NOMO-1 treated with DMSO at 0.1 percent for 48 hours (cell line): ENCODE data around the gene FOXP1.

Source experiments
- DNase-seq: peaks from one replicate; lab custom pipeline; 2025; ENCODE audit not compliant: unreplicated experiment; lab: John Stamatoyannopoulos, UW

The FOXP1 gene

DNA sequence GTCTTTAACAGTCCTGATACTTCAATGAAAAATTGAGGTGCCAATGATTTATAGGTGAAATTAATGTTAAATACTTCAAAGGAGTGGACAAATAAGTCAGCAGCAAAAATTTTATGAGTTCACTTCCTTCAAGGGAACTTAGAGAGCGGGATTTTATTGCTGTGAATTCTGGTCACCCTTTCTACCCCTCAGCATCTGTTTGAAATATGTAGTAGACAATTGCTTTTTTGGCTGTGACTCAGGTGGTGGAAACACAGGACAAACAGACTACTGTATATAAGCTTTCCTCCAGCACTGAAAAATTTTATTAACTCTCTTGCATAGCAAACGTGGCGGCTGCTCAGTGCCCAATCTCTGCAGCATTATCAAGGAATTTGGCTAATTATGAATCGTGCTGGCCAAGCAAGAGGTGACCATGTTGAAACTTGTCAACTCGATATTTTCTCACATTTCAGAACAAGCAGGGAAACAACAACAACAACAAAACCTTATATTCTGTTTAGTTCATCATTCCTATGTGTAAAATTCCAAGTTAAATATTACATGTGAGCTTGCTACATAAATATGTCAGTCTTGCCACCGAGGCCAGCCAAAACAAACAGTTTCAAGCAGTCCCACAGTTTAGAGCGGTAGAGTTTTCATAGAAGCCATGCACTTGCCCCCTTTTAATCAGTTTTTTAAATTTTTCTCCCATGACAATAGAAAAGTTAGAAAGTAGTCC lies 420.2 kb downstream of the FOXP1 start:
- no peak for DNase-seq

DNA sequence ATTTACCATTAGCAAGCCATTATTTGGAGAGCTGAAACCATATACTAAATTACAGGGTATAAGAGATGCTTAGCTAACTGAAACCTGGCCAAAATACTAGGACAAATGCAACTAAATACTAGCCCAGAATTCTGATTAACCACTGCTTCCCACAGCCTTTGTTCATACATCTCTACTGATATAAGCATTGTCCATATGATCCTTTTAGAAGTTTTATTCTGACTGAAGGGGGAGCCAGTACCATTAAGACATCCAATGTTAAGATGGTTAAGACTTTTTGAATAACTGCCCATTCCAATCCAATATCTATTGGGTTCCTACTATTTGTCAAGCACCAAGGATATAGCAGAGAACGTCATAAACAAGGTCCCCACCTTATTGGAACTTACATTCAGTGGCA lies 421.3 kb downstream of the FOXP1 start:
- DNase-seq = no peak

DNA sequence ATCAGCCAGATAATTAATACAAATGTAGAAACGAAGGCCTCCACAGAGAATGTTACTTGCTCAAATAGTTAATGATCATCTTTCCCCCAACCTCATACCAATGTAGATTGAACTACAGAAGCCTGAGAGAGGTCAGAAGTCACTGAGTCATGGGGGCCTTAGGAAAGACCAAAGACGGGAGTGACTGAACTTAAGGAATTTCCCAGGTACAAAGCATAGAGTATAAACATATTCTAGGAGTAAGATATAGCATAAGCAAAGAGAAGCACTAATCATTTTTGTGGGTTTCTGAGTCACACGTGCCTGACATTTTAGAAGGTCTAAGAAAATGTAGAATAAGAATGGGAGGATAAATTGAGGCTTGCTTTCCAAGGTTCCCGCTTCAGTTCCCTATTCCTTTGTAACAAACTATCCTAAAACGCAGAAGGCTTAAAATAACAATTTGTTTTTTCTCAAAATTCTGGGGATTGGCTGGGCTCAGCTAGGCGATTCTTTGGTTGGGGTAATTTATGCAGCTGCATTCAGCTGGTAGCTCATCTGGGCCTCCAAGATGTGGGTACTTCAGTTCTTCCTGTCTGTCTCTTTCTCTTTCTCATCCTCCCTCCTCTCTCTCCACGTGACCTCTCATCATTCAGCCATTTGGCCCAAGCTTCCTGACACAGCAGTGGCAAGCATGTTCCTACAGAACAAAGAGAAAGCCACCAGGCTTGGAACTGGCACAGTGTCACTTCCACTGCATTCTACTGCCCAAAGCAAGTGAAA lies 422.6 kb downstream of the FOXP1 start:
- DNase-seq = no peak

DNA sequence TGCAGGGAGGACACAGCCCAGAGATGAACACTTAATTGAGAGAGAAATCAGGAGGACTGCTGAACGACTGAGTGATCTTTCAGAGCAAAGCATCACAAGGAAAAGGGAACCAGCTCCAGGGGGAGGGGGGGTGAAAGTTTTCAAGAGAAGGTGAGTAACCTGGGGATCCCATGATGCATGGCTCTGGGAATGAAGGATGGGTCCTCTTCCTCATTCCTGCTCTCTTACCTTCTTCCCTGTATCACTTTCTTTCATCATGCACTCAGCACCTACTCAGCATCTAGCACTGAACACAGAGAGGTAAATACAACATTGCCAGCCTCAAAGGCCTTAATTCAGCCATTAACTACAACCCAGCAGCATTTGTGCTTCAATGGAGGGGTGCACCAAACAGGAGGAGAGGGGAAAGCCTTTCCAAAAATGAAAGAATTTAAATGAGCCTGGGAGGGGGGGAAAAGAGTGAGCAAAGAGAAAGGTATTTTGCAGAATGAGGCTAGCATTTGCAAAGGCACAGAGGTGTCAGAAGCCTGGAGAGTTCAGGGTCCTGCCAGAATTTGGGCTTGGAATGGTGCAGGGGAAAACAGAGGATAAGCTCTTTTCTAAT lies 427.4 kb downstream of the FOXP1 start:
- DNase-seq = no peak

DNA sequence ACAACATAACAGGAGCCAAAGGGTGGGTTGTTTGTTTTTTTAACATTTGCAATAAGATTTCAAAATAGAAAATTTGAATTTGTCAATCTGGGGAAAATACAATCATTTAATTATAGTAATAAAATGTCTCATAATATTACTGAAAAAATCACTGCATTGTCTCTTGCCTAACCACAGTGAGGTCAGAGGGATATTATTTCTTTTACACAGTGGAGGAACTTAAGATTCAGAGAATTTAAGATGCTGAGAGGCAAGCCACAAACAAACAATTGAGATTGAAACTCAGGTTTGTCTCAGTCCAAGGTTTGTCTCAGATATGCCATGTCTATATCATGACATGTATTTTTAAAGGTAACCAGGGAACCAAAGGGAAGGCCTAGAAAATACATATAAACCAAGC lies 428.7 kb downstream of the FOXP1 start:
- DNase-seq = no peak

DNA sequence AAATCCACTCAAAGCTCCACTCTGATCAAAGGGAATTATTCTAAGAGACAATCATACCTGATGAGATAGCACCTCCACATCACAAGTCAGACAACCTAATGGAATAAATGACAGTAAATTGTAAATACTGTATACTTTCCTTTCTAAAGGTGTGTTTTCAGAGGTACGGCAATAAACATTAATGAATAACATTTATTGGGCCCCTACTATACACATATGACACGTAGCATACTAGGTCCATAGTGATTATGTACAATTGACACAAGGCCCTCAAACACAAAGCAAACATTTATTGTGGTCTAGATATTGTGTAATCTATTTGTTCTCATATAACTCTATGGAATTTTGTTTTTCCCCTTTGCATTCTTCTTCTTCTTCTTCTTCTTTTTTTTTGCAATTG lies 429.8 kb downstream of the FOXP1 start:
- no peak for DNase-seq

DNA sequence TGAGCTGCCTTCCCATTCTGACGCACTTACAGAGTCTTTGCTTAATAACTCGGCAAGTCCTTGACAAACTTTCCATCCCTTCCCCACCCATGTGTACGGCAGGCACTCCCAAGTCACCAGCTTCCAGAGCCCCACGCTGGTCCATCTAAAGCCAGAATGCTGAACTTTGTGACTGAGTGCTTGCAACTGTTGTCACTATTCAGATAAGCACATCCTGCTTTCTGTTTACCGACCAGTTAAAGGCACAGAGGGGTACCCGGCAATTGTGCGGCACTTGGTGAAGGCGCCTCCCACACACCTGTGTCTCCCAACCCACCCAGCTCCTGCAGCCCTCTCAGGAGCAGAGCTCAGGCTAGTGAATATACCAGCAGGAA lies 430.6 kb downstream of the FOXP1 start:
- DNase-seq = no peak

DNA sequence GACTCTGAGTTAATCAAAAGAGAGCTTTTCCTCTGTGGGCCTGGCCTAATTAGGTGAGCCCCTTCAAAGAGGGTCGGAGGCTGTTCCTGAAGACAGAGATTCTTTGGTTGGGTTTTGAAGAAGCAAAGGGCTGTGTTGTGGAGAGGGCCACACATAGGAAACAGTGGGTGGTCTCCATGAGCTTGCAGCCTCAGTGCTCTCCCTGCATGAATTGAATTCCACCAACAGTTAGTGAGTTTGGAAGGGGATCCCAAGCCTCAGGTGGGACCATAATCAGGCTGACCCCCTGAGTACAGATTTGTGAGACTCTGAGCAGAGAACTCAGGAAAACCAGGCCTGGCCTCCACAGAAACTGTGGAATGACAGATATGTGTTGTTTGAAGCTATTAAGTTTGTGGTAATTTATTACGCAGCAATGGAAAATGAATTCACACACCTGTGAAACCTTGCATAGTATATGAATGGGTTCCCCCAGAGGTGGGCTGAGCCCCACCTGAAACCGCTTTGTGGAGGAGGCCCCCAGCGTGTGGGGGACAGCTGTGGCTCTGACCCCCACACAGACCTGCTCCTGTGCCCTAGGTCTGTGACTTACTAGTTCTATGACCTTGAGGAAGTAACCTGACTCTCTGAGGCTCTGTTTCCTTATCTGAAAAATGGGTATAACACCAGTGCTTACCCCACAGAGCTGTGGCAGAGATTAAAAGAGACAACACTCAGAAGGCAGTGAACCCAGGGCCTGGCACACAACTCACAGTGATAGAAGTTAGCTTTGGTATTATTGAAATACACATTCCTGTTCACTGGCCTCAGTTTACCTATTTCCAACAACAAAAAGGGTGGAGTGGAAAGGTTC lies 431.3 kb downstream of the FOXP1 start:
- DNase-seq = no peak

DNA sequence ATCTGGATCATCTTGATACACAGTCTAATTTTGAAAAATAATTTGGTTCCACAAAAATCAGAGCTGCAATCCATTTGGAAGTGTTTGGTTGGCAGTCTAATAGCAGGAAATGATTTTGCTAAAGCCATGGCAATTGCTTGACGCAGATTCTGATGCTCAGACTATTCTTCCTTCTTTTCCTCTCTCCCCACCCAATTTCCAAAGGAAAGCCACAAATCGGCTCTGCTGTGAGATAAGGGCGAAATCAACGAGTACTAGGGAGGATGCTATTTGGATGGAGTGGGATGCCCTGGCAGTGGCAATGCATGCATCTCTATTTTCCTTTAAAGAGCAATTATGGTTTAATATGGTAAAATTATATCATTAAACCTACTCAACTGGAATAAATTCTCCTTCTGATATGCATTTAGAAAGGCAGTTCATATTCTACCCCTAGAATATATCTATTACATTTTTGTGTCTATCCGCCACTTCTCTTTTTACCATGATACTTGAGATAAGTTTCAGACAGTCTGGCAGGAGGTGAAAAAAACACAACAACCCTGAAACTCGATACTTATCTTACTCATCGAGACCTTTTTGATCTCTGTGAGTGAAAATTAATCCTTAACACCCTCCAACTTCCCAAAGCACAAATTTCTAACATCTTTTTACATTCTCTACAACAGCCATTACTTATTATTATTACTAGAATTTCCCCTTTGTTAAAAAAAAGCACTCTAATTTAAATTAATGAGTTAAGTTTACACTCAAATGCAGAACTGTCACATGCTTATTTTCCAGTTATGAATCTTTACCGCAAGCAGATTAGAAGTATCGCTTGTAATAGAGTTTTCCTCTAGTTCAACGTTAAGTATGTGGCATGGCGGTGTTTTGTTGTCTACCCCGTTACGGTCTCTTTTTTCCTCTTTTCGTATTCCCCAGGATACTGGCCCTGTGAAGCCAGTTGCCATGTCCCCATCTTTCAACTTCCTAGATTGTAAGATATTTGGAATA lies 433.3 kb downstream of the FOXP1 start:
- DNase-seq = no peak

DNA sequence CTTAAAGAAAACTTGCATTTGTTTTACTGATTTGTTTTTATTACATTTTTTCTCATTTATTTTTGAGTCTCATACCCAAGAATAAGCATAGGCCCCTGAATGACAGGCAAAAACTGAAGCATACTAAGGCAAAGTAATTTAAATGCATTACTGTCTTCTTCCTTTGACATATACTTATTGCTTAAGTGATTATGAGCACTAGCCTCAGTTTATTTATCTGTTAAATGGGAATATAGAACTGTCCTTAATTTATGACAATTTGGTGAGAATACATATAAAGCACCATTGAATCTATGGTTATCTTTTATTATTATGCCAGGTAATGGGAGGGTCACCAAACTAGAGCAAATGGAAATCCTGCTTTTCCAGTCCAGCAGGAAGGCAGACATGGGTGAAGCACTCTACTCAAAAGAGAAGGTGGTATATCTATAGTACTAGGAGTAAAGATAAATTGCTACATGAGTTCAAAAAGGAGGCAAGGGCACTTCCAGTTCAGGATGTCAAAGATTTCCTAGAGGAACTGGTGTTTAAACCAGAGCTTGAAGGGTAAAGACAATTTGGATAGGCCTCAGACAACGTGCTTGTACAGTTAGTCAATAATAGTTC lies 435.0 kb downstream of the FOXP1 start:
- no peak for DNase-seq

DNA sequence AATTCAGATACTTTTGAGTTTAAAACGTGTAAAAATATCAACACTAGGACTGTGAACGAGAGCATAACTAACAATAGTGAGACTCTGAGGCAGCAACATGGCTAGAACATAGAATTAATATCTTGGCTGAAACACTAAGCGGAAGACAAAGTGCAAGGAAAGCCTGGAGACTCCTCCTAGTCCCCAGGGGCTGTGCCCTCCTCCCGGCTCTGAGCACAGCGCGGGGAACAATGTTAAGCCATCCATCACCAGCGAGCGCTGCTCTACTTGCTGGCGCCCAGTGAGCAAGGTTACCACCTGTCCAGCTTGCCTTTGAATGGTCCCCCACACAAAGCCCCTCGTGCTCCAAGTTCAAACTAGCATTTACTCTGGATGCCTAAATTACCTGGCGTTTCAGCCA lies 436.9 kb downstream of the FOXP1 start:
- no peak for DNase-seq

DNA sequence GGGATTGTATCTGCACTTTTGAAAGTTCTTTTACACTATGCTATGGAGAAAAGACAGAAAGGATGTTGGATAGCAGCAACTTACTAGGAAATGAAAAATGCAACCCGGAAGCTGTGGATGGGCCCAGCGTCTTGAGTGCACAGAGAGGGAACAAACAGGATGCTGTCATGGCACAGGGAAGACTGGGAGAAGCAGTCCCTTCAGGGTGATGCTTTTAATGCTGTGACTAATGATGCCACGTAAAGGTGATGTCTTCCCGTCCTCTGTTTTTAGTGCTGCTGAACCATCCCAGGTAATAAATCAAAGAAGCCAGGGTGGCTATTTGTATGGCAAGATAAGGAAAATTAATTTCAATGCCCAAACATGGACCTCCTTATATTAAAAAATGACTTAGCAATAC lies 437.6 kb downstream of the FOXP1 start:
- no peak for DNase-seq

DNA sequence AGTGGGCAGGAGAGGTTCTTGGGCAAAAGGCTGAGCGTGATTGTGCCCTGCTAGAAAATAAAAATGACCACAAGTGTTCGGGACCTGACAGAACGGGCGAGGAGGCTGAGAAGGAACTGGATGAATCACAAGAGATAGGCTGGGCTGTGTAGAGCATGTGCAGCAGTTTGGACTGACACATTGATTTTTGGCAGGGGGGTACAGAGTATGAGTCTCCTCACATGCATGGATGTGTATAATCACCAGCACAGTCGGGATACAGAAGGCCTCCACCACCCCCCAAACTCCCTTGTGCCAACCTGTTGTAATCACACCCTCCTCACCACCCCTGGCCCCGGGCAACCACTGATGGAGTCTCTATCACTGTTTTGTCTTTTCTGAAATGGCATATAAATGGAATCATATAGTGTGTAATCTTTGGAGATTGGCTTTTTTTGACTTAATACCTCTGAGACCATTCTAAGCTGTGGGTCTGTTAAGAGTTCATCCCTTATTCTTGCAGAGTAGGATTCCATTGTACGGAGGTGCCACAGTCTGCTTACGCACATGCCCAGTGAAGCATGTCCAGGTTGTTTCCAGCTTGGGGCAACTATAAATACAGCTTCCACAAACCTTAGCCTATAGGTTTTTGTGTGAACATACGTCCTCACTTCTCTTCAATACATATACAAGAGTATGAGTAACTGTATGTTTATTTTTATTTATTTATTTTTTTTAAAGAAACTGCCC lies 438.8 kb downstream of the FOXP1 start:
- no peak for DNase-seq

DNA sequence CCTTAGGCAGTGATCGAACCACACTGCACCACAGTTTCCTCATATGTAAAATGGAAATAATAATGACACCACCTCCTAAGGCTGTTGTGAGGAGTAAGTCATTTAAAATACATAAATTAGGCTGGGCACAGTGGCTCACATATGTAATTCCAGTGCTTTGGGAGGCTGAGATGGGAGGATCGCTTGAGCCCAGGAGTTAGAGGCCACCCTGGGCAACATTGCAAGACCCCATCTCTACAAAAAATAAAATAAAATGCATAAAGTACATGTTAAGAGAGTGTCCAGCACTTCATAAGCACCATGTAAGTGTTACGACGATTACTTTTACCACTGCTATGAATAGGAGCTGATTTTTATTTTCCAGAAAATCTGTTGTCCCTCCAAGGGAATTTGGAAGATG lies 440.0 kb downstream of the FOXP1 start:
- no peak for DNase-seq

DNA sequence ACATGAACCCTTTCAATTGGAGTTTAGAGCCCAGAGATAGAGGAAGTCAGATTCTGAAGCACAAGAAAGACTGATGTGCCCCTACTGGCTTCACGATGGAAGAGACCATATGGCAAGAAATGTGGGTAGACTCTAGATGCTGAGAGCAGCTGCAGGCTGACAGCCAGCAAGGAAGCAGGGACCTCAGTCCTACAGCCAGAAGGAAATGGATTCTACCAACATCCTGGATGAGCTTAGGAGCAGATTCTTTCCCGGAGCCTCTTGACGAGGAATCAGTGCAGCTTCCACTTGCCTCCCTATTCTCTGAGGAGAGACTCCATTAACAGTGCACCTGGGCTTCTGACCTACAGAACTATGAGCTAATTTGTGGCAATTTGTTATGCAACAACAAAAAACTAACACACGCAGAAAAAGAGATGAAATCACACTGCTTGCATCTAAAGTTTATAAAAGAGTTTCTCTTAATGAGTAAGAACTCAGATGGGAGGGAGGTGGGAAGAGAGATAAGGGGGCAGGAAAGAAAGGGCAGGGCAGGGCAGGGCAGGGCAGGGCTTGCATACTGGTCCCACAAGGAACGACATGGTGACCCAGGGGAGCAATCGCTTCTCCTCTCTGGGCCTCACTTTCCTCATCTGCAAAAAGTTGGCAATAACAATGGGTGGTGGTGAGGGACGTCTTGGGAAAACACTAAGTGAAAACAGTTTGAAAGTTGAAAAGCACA lies 440.9 kb downstream of the FOXP1 start:
- no peak for DNase-seq

DNA sequence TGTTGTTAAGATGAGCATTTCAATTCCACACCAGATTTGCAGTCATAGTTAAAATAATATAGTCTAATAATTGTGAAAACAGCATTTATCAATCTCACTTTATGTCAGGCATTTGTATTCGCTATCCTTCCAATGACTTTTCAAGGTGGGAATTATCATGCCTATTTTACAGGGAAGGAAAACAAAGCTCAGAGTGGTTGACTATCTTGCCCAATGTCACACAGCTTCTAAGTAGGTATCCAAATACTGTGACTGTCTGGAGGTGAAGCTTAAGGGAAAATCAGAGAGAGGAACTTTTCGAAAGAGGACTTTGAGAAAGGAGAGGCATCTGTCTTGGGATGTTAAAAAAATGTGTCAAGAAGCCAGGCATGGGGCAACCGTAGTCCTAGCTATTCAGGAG lies 443.1 kb downstream of the FOXP1 start:
- no peak for DNase-seq

DNA sequence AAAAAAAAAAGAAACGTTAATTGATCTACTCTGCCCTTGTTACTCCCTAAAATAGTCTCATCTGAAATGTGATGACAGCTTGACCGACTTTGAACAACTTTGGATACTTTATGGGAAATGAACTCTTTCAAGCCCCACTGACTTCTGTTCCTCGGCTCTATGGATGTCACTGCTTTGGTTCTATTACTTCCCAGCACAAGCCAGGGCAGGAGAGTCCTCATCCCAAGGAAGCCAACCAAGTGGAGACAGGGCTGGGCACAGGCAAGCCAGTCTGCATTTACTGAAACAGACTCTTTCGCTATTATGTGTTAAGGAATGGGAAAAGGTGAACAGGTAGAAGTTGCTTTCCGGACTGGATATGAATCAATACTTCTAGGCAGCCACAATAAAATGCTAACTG lies 444.0 kb downstream of the FOXP1 start:
- no peak for DNase-seq

DNA sequence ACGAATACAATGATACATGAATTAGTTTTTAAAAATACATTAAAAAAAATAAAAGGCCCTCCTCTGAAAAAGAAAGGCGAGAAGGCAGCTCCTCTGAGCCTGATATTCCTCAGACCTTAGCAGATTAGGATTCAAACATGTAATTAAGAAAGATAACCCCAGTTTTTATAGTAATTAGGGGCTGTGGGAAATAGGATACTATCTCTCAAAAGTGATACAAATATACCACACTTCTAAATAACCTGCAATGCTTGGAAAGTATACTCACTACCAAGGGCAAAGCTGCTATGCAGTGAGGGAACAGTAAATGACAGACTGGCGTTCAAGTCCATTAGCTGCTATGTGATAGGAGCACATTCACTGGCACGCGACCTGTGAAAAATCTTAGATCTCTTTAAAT lies 445.1 kb downstream of the FOXP1 start:
- no peak for DNase-seq

DNA sequence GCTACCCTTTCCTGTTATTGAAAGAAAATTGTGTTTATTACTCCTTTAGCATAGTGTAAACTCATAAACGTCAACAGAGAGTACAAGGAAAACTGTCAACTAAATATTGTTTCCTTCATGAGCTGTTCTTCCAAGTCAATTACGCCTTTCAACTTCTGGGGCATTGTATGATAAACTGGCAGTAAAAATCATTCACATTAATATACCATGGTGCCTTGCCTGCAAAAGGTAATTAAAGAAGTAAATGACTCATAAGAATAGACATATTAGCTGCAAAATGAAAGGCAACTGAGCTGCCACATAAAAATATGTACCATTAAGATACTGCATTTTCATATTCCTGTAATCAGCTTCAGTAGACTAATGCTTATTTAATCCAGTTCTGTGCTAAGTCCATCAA lies 447.3 kb downstream of the FOXP1 start:
- no peak for DNase-seq
